Neural progenitor cell (in vitro differentiated cells): ENCODE data around the gene TLCD3A.

Experiments used
- EZH2 ChIP-seq: fragments of 200-600 bp; sonication (generic); IDR thresholded peaks from 2 replicates; pipeline ENCODE4 v1.6.1; 2017; ENCODE audit warnings: antibody characterized with exemption, mild to moderate bottlenecking, moderate library complexity
- EZH2phosphoT487 ChIP-seq: fragments of 200-600 bp; sonication (generic); IDR thresholded peaks from 2 replicates; pipeline ENCODE4 v1.6.1; 2017; ENCODE audit warnings: antibody characterized with exemption
- TF ChIP-seq, protein P1 (sequence below): fragments of 200-600 bp; sonication (generic); IDR thresholded peaks from 2 replicates; pipeline ENCODE4 v1.5.1; 2017; ENCODE audit warnings: antibody characterized with exemption, mild to moderate bottlenecking

- TF ChIP-seq, protein P1, sequence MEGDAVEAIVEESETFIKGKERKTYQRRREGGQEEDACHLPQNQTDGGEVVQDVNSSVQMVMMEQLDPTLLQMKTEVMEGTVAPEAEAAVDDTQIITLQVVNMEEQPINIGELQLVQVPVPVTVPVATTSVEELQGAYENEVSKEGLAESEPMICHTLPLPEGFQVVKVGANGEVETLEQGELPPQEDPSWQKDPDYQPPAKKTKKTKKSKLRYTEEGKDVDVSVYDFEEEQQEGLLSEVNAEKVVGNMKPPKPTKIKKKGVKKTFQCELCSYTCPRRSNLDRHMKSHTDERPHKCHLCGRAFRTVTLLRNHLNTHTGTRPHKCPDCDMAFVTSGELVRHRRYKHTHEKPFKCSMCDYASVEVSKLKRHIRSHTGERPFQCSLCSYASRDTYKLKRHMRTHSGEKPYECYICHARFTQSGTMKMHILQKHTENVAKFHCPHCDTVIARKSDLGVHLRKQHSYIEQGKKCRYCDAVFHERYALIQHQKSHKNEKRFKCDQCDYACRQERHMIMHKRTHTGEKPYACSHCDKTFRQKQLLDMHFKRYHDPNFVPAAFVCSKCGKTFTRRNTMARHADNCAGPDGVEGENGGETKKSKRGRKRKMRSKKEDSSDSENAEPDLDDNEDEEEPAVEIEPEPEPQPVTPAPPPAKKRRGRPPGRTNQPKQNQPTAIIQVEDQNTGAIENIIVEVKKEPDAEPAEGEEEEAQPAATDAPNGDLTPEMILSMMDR, result no peak
- TF ChIP-seq EZH2 (no peak), EZH2phosphoT487 (no peak)
Measured at GRCh38 chr17:705011-705410, 27.4 kb upstream of the TLCD3A start.
